Left renal cortex interstitium (tissue), 4 donors: Measurements from ENCODE around the gene HLA-E. TPM values are rescaled to one million over a fixed set of nuclear protein-coding genes. Genes with fewer than 3 reads are reported as not detected.

Experiments
- DNase-seq, 4 donors: peaks; one replicate each; pipeline ENCODE4 v3.0.0-alpha.2; 2013; ENCODE audit warnings: low read depth in 4 of 4, low spot score in 2 of 4, missing footprints in 1 of 4
- polyA plus RNA-seq, 4 donors: library from polyadenylated mRNA; unstranded; fragments of 120-200 nt; gene quantifications; one replicate each; pipeline ENCODE4 v1.2.1, GENCODE V29; 2013; ENCODE audit not compliant: insufficient read length in 4 of 4

HLA-E gene
- polyA plus RNA-seq, 4 donors, result 94.3 to 137 (median 116) TPM

- DNase-seq, result no peak
Observed at GRCh38 chr6:30533460-30534294, 44.4 kb downstream of the HLA-E start.

DNA sequence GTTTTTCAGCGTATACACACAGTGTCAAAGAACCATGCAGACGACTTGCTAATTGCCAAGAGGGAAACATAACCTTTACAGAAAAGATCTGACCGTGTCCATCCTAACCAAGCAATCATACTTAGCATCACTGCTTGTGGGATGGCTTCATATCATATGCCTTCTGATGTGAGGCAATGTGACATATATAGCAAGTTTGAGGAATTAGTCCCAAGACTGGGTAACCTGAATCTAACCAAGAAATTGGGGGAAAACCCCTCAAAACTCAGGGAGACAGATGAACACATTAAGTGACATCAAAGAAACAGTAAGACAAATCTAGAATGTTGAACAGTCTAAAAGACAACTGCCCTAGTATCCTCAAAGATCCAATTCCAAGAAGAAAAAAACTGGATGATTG lies 48.6 kb downstream of the HLA-E start:
- no peak for DNase-seq

DNA sequence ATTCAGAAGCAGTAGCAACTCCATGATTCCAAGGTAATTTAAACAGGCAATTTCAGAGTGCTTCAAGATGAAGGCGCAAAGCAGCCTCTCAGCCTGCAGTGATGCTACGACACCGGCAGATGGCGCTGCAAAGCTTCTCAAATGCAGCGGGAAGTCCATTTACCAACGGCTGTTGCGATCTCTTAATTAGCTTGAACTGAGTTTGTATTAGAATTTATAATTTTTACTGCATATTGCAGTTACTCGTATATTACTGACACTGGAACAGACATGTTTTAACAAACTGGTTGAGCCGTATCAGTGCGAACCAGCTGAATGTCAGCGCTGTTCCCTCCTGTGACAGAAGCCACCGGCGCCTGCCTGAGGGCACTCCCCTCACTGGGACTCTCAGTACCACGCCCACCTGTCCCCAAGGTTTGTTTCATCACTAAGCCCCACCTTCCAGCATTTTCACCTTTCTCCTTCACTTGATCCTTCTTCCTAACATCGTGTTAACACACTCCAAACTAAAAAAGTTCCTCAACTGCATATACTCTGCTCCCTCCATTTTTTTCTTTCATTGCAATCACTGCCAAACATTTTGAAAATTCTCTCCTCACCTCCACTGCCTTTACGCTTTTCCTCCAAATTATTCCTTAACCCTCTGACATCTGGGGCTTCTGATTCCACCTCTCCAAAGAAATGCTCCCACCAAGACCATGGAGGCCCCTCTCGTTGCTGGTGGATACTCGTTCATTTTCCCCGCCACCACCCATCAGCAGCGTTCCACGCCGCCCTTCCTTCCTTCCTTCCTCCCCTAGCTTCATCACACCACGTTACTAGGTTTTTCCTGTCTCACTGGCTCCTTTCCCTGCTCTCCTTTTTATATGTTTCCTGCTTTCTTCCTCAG lies 52.5 kb downstream of the HLA-E start:
- peak; percentile 60 to 78 (median 65) for DNase-seq

GRCh38 chr6:30542404-30542725 lies 53.1 kb downstream of the HLA-E start:
- DNase-seq, result no peak

- DNase-seq, result no peak
Observed at GRCh38 chr6:30542915-30543314, 53.6 kb downstream of the HLA-E start.

Other genes starting within 250 kb of the HLA-E start
- gene TRIM39, start 162.6 kb upstream of the HLA-E start, polyA plus RNA-seq, result 10 to 100 TPM; 12.3 to 15.5 (median 13.2) TPM
- gene RPP21, start 144.4 kb upstream of the HLA-E start, polyA plus RNA-seq, result 10 to 100 TPM; 26.8 to 51.2 (median 36.0) TPM
- 100 to 1,000 TPM in 2 of 4 donors, 10 to 100 TPM in 2; 82.4 to 106 (median 101) TPM for gene GNL1, start 67.0 kb downstream of the HLA-E start, polyA plus RNA-seq
- gene PRR3, start 67.8 kb downstream of the HLA-E start, polyA plus RNA-seq, result 10 to 100 TPM; 26.7 to 41.2 (median 34.1) TPM
- gene ABCF1, start 81.9 kb downstream of the HLA-E start, polyA plus RNA-seq, result 10 to 100 TPM; 66.8 to 79.0 (median 71.5) TPM
- gene PPP1R10, start 127.7 kb downstream of the HLA-E start, polyA plus RNA-seq, result 10 to 100 TPM; 48.9 to 65.6 (median 52.5) TPM
- 10 to 100 TPM; 58.9 to 66.8 (median 62.2) TPM for gene MRPS18B, start 128.3 kb downstream of the HLA-E start, polyA plus RNA-seq
- gene ATAT1, start 137.4 kb downstream of the HLA-E start, polyA plus RNA-seq, result 10 to 100 TPM; 26.8 to 67.5 (median 48.3) TPM
- 10 to 100 TPM; 18.1 to 28.9 (median 24.8) TPM for gene C6orf136, start 157.6 kb downstream of the HLA-E start, polyA plus RNA-seq
- gene DHX16, start 183.5 kb downstream of the HLA-E start, polyA plus RNA-seq, result 10 to 100 TPM; 38.7 to 54.4 (median 44.6) TPM
- gene PPP1R18, start 197.1 kb downstream of the HLA-E start, polyA plus RNA-seq, result 10 to 100 TPM; 32.3 to 40.7 (median 37.6) TPM
- 10 to 100 TPM; 30.0 to 44.4 (median 36.6) TPM for gene NRM, start 201.5 kb downstream of the HLA-E start, polyA plus RNA-seq
- gene MDC1, start 227.8 kb downstream of the HLA-E start, polyA plus RNA-seq, result 10 to 100 TPM; 32.7 to 55.5 (median 43.6) TPM
- 1,000 to 10,000 TPM; 1,069 to 1,330 (median 1,244) TPM for gene TUBB, start 230.8 kb downstream of the HLA-E start, polyA plus RNA-seq